Hepatocyte (in vitro differentiated cells): ENCODE results near the gene ACADM.
"Not testable (repeated sequence)": the region's sequence is repeated elsewhere in the genome, so short reads cannot be mapped to it uniquely, and the experiment has no call there.

ENCODE experiments used
- CTCF ChIP-seq: fragments of 200-600 bp; sonication (generic); IDR thresholded peaks from 2 replicates; pipeline ENCODE4 v1.5.1; 2016; ENCODE audit warnings: antibody characterized with exemption, mild to moderate bottlenecking; ENCODE audit not compliant: poor library complexity
- EZH2phosphoT487 ChIP-seq: fragments of 200-600 bp; sonication (generic); IDR thresholded peaks from one replicate; pipeline ENCODE4 v1.6.1; 2018; ENCODE audit warnings: antibody characterized with exemption, mild to moderate bottlenecking, low read depth, moderate library complexity; ENCODE audit not compliant: unreplicated experiment, severe bottlenecking

- TF ChIP-seq CTCF, EZH2phosphoT487: not testable (repeated sequence)
Observed at GRCh38 chr1:75757210-75757609, 32.7 kb downstream of the ACADM start.
